NCI-H226 (cell line): ENCODE results near the gene TENT4A.
"Not testable (repeated sequence)": the region's sequence is repeated elsewhere in the genome, so short reads cannot be mapped to it uniquely, and the experiment has no call there.

Experiments used
- DNase-seq: peaks from one replicate; pipeline ENCODE4 v3.0.0-alpha.2; 2015

Gene TENT4A

DNA sequence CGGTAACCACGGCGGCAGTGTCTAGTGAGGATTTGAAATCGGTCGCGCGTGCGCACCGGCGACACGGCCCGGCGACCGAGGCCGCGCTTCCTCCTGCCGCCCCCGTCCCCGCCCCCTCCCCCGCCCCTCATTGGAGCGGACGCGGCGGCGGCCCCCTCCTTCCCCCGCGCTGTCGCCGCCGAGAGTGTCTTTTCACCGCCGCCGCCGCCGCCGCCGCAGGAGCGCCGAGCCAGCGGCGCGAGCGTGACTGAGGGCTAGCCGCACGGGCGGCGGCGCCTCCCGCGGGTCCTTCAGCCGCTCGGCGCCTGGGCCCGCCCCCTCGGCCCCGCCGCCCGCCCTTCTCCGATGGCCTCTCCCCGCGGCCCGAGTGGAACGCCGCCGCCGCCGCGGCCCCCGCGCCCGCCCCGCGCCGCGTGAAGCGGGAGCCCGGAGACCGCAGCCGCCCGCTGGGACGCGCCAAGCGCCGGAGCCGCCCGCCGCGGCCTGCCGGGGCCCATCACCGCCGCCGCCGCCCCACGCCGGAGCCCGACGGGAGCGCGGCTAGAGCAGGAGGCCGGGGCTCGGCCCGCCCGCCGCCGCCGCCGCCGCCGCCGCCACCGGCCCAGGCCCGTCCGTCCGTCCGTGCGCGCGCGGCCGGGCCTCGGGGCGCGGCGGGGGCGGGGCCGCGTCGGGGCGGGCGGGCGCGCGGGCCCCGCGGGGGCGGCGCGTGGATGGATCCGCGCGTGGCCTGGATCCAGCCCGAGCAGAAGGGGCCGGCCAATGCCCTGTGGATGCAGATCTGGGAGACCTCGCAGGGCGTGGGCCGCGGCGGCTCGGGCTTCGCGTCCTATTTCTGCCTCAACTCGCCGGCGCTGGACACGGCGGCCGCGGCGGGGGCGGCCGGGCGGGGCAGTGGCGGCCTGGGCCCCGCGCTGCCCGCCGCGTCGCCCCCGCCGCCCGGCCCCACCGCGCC lies at the start of gene TENT4A:
Gene TENT4A (plus strand): TSS at position 159 of the 952 bp plus-strand sequence. CDS start 552 bp downstream, at position 711.
- DNase-seq = no peak

DNA sequence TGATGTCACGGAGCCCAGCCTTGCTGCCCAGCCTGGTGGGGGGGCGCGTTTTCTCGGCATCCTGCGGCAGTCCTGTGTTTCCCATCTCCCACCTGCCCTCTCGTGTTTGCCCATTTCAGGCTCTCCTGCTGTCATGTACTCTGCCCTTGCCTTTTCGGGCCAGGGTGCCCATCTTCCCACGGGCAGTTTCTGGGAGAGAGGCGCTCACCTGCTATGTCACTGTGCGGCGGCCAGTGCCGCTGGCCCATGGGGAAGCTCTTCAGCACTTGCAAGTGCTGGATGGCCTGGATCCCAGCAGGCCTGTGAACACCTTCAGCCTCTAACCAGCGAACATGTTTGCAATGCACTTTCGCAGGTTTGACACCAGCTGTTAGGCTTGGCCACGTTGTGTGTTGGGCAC lies 46.5 kb upstream of the TENT4A start:
- no peak for DNase-seq

DNA sequence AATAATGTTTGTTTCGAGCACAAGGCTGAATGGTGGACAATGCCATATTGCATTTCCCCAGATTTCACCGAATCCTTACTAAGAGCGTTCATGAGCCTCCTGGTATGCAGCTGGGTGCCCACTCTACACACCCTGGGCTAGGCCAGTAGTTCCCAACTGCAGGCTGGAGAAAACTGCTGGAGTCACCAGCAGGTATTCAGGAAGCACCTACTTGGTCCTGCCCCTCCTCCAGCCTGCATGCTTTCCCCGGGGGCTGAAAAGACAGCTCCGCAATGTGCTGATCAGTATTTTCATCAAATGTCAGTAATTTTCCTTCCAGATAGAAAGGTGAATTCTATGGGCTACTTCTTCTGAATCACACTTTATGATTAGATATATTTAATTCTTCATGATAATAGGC lies 45.6 kb upstream of the TENT4A start:
- no peak for DNase-seq

DNA sequence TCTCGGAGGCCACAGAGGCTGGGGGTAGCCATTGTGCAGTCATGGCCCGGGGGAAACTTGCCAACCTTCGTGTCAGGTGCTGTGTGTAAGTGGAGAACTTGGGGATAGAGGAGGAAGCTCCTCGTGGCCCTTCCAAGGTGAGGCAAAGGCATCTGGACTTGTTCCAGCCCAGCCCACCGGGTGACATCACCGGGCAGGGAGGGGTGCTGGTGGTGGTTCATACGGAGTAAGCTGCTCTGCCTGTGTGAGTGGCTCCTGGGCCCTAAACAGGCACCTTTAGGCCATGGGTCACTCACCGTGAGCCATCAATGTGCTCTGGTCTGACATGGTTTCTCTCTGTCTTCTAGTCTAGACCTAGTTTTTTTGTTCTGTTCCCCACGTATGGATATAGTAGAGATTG lies 44.5 kb upstream of the TENT4A start:
- DNase-seq = not testable (repeated sequence)

DNA sequence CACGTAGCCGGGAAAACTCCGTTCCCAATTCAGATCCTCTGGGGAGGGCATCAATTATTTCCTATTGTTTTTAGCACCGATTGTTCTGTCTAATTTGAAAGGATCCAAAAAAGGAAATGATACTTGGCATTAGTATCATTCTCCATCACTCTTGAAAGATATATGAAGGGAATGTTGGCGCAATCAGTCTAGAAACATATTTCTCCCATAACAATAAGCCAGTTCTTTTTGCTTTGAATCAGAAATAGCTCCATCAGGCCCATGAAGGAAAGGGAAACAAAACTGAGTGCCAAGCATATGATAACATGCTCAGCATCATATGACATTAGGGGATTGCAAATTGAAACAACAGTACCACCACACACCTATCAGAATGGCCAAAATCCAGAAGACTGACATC lies 40.2 kb upstream of the TENT4A start:
- no peak for DNase-seq

DNA sequence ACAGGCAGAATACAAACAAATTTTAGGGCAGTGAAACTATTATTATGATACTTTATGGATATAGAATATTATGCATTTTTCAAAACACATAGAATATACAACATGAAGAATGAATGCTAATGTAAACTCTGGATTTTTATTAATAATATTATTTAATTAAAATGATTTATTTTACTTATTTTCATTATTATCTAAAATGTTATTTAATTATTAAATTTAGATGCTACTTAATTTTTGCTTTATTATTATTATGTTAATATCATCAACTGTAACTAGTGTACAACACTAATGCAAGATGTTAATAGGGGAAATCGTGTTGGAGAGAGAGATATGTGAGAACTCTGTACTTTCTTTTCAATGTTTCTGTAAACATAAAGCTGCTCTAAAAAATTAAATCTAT lies 39.3 kb upstream of the TENT4A start:
- DNase-seq = no peak

DNA sequence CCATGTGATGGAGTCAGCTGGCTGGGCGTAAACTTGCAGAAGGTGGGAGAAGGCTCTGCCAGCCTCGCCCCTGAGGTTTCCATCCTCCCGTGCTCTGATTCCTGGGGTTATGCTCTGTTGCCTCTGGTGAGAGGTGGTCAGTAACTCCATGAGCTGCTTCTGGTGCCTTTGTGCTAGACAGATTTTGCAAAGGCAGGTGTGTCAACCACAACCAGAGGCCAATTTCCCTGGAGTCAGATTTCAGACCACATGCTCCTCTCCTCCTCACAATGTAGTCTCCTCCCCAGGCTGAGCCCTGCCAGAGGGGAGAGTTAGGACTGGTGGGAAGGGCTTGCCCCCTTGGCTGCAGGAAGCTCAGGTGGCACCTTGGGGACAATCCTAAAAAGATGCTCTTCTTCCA lies 38.8 kb upstream of the TENT4A start:
- DNase-seq = no peak

DNA sequence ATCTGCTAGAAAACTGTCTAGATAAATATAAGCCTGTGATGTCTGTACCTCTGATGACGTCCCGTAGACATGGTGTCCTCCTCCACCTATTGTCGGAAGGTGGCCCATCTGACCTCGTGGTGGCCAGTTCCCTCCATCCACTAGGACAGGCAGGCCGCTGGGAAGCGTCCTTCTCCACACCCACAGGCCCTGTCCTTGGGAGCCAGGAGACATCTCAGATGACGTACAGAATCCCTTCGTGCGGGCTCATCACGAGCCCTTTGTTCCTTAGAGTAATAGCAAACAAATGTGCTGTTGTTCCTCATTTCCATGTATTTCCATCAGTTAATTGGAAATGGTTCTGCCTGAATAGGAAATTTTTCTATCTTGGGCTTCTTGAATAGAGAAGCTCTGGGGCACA lies 38.3 kb upstream of the TENT4A start:
- no peak for DNase-seq

DNA sequence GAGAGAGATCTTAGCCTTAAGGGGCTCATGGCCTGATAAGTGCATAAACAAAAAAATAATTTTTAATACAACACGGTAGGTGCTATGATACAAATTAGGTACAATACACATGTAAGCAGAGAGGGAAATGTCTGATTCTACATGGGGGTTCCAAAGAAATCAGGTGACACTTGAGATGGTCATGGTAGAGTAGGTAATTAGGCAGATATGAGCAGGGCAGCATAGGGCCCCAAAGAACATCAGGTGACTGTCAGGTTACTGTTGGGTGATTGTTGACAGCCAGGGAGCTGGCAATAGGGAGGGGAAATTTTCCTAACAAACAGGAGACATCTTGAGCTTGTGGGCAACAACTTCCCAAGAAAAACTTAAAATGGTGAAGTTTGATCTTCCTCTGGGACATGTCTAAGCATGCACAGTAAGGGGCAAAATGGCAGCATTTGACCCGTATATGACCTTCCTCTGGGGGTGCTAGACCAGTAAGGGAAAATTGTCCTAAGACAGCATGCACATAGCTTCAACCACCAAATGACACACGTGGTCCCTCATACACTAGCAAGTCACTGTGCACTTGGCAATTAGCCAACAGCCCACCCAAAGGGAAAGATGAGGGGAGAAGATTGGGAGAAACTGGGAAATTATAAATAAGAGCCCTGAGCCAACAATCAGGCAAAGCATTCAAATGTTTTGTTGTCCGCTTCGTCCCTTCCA lies 37.3 kb upstream of the TENT4A start:
- no peak for DNase-seq

DNA sequence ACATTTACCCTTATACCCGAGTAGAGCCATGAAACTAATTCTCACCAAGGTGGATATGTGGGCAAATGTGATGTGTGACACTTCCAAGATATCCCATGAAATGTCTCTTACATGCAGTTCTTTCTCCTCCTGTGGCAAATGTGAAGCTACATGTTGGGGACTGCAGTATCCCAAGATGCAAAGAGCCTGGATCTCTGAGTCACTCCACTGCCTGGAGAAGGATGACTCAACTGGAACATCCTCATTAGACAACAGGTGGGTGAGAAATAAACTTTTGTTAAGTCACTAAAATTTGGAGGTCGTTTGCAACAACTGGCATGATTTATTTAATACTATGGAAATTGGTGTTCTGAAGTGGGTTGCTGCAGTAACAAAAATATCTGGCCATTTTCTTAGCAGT lies 36.5 kb upstream of the TENT4A start:
- DNase-seq = no peak

DNA sequence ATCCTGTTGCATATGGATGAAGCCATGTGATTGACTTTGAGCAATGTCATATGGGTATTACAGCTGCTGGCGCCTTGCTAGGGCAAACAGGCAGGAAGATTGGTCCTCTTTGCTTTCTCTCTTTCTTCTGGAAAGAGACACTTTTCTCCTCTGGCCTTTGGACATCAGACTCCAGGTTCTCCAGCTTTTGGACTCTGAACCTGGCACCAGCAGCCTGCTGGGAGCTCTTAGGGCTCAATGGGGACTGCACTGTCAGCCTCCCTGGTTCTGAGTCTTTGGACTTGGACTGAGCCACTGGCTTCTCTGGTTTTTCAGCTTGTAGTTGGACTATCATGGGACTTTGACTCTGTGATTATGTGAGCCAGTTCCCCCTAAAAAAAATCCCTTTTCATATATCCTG lies 34.8 kb upstream of the TENT4A start:
- no peak for DNase-seq

DNA sequence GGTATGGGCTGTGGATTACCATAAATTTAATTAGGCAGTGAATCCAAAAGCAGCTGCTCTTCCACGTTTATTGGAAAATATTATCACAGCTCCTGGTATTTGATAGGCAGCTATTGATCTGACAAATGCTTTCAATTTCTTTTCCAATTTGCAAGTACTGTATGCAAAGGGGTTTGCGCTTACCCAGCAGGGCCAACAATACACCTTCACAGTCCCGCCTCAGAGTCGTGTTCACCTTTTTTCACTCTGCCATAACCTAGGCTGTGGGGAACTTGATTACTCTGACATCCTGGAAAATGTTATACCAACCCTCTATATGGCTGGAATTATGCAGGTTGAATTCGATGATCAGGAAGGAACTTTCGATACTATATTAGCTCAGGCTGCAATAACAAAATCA lies 32.3 kb upstream of the TENT4A start:
- no peak for DNase-seq

DNA sequence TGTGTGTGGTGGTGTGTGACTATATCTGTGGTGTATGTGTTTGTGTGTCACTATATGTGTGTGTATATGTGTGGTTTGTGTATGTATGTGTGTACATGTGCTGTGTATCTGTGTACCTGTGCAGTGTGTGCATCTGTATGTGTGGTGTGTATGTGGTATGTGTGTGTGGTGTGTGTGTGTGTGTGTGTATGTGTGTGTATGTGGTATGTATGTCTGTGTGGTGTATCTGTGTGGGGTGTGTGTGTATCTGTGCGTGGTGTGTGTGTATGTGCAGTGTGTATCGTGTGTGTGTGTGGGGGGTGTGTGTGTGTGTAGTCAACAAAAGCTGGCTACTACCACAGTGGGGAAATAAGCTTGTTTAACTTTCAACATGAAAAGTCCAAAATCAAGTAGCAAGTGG lies 31.6 kb upstream of the TENT4A start:
- no peak for DNase-seq

DNA sequence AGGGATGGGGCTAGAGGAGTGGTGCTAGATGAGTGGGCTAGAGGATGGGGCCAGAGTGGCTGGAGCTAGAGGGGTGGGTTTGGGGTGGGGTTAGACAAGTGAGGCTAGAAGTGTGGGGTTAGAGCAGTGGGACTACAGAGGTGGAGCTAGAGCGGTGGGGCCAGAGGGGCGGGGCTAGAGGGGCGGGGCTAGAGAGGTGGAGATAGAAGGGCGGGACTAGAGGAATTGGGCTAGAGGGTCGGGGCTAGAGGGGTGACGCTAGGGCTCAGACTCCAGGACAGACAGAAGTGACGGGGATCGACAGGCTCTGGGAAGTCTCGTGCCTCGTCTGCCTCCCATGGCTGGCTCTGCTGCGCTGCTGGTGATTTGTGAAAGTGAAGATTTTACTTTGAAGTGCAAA lies 31.0 kb upstream of the TENT4A start:
- no peak for DNase-seq

DNA sequence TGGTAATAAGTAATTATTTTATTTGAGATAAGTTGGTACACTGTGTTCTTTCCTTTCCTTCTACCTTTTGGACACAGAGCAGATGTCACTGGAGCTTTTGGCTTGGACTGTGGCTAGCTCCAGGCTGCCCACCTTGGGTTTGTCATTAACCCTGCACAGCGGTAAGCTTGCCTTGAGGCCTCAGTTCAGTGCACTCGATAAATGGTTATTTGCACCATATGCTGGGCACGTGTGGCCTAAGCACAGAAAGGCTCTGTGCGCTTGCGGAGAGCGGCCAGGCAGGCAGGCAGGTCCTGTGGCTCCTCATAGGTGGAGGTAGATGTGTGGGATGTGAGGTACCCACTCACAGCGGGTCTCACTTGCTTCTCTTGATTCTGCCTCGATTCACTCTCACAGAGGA lies 30.0 kb upstream of the TENT4A start:
- no peak for DNase-seq

DNA sequence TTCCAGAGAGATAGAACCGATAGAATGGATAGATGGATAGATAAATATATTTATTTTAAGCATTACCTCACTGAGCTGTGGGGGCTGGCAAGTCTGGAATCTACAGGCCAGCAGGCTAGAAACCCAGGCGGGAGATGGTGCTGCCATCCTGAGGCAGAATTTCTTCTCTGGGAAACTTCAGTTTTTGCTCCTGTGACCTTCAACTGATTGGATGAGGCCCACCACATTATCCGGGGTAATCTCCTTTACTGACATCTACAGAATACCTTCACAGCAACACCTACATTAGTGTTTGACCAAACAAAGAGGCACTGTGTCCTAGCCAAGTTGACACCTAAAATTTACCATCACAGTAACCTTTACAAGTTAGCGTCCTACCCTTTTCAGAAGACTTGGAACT lies 29.2 kb upstream of the TENT4A start:
- no peak for DNase-seq

DNA sequence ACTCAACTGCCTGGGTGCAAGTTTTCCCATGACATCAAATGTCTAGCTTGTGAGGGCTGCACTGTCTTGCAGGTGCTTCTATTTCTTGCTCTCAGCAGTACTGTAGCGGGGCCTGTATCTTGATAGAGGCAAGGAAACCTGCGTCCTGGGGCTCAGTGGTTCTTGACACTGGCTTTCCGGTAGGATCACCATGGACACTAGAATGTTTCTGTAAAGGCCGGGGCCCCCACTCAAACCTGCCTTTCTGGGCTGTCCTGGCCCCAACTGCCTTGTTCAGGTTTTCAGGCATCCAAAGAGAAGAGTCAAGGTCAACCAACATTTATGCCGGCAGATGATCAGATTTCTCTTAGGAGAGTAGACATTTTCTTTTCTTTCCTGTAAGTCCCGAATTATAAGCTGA lies 26.7 kb upstream of the TENT4A start:
- DNase-seq = no peak

DNA sequence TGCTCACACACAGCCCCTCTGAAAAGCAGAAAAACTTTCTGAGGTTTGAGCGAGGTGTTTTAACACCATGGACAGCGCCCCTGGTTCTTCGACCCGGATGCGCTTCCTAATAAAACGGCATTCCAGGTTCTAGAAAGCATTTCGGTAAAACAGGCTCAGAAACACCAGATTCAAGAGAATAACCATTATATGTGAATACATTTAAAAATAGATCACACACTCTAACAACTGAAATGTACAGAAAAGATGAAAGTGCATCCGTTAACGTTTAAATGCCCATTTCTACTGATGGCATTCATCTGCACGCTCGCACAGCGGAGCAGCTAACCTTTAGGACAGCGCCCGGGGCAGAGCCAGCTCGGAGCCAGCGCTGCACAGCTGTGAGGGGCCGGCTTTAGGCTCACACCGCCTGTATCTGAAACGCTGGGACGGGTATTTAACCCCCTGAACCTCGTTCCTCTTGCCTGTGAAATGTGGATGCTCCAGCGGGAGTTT lies 26.3 kb upstream of the TENT4A start:
- no peak for DNase-seq

DNA sequence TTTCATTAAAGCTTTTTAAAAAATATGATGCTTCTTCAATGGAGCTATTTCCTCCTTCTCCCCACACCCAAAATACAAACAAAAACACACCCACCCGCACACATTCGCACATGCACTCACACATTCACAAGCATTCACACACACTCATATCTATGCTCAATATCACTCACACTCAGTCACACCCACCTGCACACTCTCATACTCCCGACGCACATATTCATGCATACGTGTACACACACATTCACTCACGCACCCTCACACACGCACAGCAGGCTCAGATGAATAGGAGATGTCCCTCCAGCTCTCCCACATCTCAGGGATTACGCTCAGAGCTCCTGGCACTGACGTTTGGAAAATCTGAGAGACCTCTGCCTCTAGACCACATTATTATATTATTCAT lies 25.7 kb upstream of the TENT4A start:
- no peak for DNase-seq

DNA sequence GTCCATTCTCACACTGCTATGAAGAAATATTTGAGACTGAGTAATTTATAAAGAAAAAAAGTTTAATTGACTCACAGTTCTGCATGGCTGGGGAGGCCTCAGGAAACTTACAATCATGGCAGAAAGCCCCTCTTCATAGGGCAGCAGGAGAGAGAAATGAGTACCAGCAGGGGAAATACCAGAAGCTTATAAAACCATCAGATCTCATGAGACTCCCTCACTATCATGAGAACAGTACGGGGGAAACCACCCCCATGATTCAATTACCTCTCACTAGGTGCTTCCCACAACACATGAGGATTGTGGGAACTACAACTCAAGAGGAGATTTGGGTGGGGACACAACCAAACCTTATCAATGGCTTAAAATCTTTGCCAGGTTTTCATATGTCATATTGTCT lies 20.3 kb upstream of the TENT4A start:
- DNase-seq = no peak

DNA sequence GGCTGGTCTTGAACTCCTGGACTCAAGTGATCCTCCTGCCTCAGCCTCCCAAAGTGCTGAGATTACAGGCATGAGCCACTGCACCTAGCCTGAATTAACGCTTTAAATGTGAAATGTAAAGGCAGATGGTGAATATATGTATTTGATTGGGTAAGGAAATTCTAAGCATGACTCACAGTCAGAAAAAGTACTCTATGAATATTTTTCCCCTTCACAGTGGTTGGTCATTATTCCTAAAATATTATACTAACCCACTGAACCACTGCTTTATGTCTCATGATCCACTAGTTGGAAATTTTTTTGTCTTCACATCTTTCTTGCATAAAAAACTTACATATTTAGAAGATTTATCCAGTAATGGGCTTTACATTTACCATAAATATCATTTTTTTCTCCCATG lies 14.5 kb upstream of the TENT4A start:
- no peak for DNase-seq

DNA sequence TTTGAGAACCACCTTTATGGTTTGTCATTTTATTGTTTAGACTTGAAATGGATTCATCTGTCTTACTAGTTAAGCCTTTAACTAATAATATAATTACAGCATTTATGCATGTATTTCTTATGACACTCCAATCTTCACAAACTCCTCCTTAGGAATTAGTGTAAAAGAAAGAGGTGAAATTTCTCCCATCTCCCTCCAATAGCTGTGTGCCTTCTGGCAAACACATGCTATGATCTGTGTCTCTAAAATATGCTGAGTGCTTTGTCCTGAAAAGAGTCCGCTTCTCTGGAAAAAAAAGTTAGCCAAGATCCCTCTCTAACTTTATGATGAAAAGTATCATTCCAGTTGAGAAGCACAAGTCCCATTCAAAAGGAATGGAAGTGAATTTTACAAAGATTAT lies 13.9 kb upstream of the TENT4A start:
- no peak for DNase-seq

DNA sequence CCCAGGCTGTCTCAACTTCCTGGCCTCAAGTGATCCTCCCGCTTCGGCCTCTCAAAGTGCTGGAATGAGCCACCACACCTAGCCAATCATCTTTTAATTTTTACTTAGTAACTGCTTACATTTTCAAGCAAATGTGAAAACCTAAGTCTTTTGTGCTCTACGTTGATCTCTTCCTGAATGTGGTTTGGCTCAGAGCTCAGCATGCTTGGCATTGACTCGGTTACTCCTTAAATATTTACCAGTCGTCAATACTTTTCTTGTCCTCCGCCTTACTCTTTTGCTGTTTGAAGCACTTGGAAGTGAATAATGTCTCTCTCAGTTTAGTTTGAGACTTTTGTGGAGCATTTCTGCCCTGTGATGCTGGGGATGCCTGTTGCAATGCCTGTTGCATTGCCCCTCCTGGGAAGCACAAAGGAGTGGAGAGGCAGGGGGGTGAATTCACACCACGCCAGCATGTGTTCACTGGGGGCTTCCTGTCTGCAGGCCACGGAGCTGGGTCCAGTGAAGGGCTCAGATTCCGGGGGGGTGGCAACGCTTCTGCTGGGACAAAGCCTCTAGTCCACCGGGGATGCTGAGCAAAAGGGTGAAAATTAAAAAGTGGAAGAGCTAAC lies 13.1 kb upstream of the TENT4A start:
- no peak for DNase-seq
